ENCODE results near the gene MLIP.

The MLIP gene

GRCh38 chr6:54214286-54214685 is 103.0 kb downstream of the MLIP start:
- H3K36me3 ChIP-seq (ENCODE audit: control insufficient read depth, insufficient read depth, low read length) = no peaks in the 10 kb centered on the region
- no peaks in the 10 kb centered on the region for H3K27me3 ChIP-seq (ENCODE audit: control insufficient read depth, insufficient read depth, low read length)
- DNase-seq (ENCODE audit: low read depth, low spot score) = no peak
- no peak overlapping the region for H3K4me3 ChIP-seq (ENCODE audit: low read length)
- no peaks in the 10 kb centered on the region for H3K4me1 ChIP-seq (ENCODE audit: control insufficient read depth, insufficient read depth, low read length)
- no peaks in the 10 kb centered on the region for H3K9me3 ChIP-seq (ENCODE audit: control insufficient read depth, insufficient read depth, low read length)
- WGBS (ENCODE audit: insufficient coverage, insufficient read length) = no CpG with 5 or more reads among the region's 1 CpG
- H3K27ac ChIP-seq (ENCODE audit: low read length) = no peak overlapping the region

- no peak overlapping the region for H3K27ac ChIP-seq (ENCODE audit: low read length)
- no peak overlapping the region for H3K4me3 ChIP-seq (ENCODE audit: low read length)
- DNase-seq (ENCODE audit: low read depth, low spot score) = no peak
- H3K27me3 ChIP-seq (ENCODE audit: control insufficient read depth, insufficient read depth, low read length) = no peaks in the 10 kb centered on the region
- H3K36me3 ChIP-seq (ENCODE audit: control insufficient read depth, insufficient read depth, low read length) = no peaks in the 10 kb centered on the region
- H3K9me3 ChIP-seq (ENCODE audit: control insufficient read depth, insufficient read depth, low read length) = no peaks in the 10 kb centered on the region
- H3K4me1 ChIP-seq (ENCODE audit: control insufficient read depth, insufficient read depth, low read length) = no peaks in the 10 kb centered on the region
Measured at GRCh38 chr6:54216336-54216735, 105.1 kb downstream of the MLIP start.

- no peaks in the 10 kb centered on the region for H3K4me1 ChIP-seq (ENCODE audit: control insufficient read depth, insufficient read depth, low read length)
- no peak for DNase-seq (ENCODE audit: low read depth, low spot score)
- no CpG with 5 or more reads among the region's 3 CpGs for WGBS (ENCODE audit: insufficient coverage, insufficient read length)
- no peak overlapping the region for H3K4me3 ChIP-seq (ENCODE audit: low read length)
- H3K27ac ChIP-seq (ENCODE audit: low read length) = no peak overlapping the region
- no peaks in the 10 kb centered on the region for H3K27me3 ChIP-seq (ENCODE audit: control insufficient read depth, insufficient read depth, low read length)
- no peaks in the 10 kb centered on the region for H3K36me3 ChIP-seq (ENCODE audit: control insufficient read depth, insufficient read depth, low read length)
- H3K9me3 ChIP-seq (ENCODE audit: control insufficient read depth, insufficient read depth, low read length) = no peaks in the 10 kb centered on the region
Measured at GRCh38 chr6:54217018-54217417, 105.8 kb downstream of the MLIP start.

DNA sequence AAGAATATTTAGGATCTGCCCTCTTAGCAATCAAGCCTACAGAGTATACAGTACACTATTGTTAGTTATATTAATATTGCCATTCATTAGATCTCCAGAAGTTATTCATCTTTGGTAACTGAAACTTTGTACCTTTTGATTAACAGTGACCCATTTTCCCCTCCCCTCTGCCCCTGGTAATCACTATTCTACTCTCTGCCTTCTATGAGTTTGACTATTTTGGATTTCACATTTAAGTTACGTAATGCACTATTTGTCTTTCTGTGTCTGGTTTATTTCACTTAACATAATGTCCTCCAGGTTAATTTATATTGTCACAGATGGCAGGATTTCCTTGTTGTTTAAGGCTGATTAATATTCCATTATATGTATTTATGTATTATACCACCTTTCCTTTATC is 111.0 kb downstream of the MLIP start:
- Histone ChIP-seq H3K4me3 (ENCODE audit: low read length) (no peak overlapping the region), H3K4me1 (ENCODE audit: control insufficient read depth, insufficient read depth, low read length) (no peaks in the 10 kb centered on the region), H3K27me3 (ENCODE audit: control insufficient read depth, insufficient read depth, low read length) (no peaks in the 10 kb centered on the region), H3K9me3 (ENCODE audit: control insufficient read depth, insufficient read depth, low read length) (no peaks in the 10 kb centered on the region), H3K27ac (ENCODE audit: low read length) (no peak overlapping the region), H3K36me3 (ENCODE audit: control insufficient read depth, insufficient read depth, low read length) (no peaks in the 10 kb centered on the region)
- no CpG with 5 or more reads among the region's 1 CpG for WGBS (ENCODE audit: insufficient coverage, insufficient read length)
- no peak for DNase-seq (ENCODE audit: low read depth, low spot score)

GRCh38 chr6:54232703-54233102 is 121.5 kb downstream of the MLIP start:
- WGBS (ENCODE audit: insufficient coverage, insufficient read length) = no CpG with 5 or more reads among the region's 1 CpG
- H3K4me1 ChIP-seq (ENCODE audit: control insufficient read depth, insufficient read depth, low read length) = no peaks in the 10 kb centered on the region
- H3K4me3 ChIP-seq (ENCODE audit: low read length) = no peak overlapping the region
- no peaks in the 10 kb centered on the region for H3K9me3 ChIP-seq (ENCODE audit: control insufficient read depth, insufficient read depth, low read length)
- no peaks in the 10 kb centered on the region for H3K36me3 ChIP-seq (ENCODE audit: control insufficient read depth, insufficient read depth, low read length)
- H3K27me3 ChIP-seq (ENCODE audit: control insufficient read depth, insufficient read depth, low read length) = no peaks in the 10 kb centered on the region
- no peak overlapping the region for H3K27ac ChIP-seq (ENCODE audit: low read length)
- DNase-seq (ENCODE audit: low read depth, low spot score) = no peak

DNA sequence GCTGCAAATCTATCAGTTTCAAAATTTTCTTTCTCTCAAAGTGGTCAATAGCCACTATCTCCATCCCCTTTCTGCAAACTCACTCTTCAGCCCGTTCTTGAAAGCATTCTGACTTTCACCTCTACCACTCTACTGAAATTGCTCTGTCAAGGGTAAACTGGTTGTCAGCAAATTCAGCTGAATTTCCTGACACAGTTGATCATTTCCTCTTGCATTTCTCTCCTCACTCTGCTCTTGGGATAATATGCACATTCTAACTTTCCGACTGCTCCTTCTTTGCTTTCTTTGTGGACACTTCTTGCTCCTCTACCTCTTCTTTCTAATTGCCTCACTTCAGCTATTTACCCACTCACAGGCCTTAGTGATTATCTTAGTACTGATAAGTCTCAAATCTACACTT is 123.3 kb downstream of the MLIP start:
- Histone ChIP-seq H3K27me3 (ENCODE audit: control insufficient read depth, insufficient read depth, low read length) (no peaks in the 10 kb centered on the region), H3K9me3 (ENCODE audit: control insufficient read depth, insufficient read depth, low read length) (no peaks in the 10 kb centered on the region), H3K36me3 (ENCODE audit: control insufficient read depth, insufficient read depth, low read length) (no peaks in the 10 kb centered on the region), H3K27ac (ENCODE audit: low read length) (no peak overlapping the region), H3K4me1 (ENCODE audit: control insufficient read depth, insufficient read depth, low read length) (no peaks in the 10 kb centered on the region), H3K4me3 (ENCODE audit: low read length) (no peak overlapping the region)
- WGBS (ENCODE audit: insufficient coverage, insufficient read length) = no CpG with 5 or more reads among the region's 2 CpGs
- DNase-seq (ENCODE audit: low read depth, low spot score) = no peak

DNA sequence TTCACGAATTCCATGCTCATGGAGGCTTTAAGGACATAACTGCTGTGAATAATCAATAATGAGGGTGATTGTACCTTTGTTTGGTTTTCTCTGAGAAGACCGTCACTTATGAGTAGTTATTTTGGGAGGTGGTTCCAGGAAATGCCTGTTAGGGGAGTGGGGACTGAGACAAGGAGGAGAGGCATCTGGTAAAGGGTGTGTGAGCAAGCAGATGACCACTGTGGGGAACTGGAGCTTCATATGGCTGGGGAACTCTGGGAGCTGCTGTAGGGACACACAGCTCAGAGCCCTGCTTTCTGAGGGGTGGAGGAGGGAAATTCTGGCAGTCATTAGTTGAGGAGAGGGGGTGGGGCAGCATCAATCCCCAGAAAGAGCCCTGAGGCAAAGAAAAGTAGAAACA is 125.7 kb downstream of the MLIP start:
- H3K4me3 ChIP-seq (ENCODE audit: low read length) = no peak overlapping the region
- no peak for DNase-seq (ENCODE audit: low read depth, low spot score)
- H3K36me3 ChIP-seq (ENCODE audit: control insufficient read depth, insufficient read depth, low read length) = no peaks in the 10 kb centered on the region
- no peak overlapping the region for H3K27ac ChIP-seq (ENCODE audit: low read length)
- WGBS (ENCODE audit: insufficient coverage, insufficient read length) = no CpG with 5 or more reads among the region's 2 CpGs
- no peaks in the 10 kb centered on the region for H3K4me1 ChIP-seq (ENCODE audit: control insufficient read depth, insufficient read depth, low read length)
- no peaks in the 10 kb centered on the region for H3K9me3 ChIP-seq (ENCODE audit: control insufficient read depth, insufficient read depth, low read length)
- no peaks in the 10 kb centered on the region for H3K27me3 ChIP-seq (ENCODE audit: control insufficient read depth, insufficient read depth, low read length)

- WGBS (ENCODE audit: insufficient coverage, insufficient read length) = no CpG with 5 or more reads among the region's 1 CpG
- H3K9me3 ChIP-seq (ENCODE audit: control insufficient read depth, insufficient read depth, low read length) = no peaks in the 10 kb centered on the region
- H3K4me1 ChIP-seq (ENCODE audit: control insufficient read depth, insufficient read depth, low read length) = no peaks in the 10 kb centered on the region
- no peak for DNase-seq (ENCODE audit: low read depth, low spot score)
- no peaks in the 10 kb centered on the region for H3K36me3 ChIP-seq (ENCODE audit: control insufficient read depth, insufficient read depth, low read length)
- no peaks in the 10 kb centered on the region for H3K27me3 ChIP-seq (ENCODE audit: control insufficient read depth, insufficient read depth, low read length)
- H3K4me3 ChIP-seq (ENCODE audit: low read length) = no peak overlapping the region
- no peak overlapping the region for H3K27ac ChIP-seq (ENCODE audit: low read length)
Measured at GRCh38 chr6:54238396-54238795, 127.2 kb downstream of the MLIP start.

DNA sequence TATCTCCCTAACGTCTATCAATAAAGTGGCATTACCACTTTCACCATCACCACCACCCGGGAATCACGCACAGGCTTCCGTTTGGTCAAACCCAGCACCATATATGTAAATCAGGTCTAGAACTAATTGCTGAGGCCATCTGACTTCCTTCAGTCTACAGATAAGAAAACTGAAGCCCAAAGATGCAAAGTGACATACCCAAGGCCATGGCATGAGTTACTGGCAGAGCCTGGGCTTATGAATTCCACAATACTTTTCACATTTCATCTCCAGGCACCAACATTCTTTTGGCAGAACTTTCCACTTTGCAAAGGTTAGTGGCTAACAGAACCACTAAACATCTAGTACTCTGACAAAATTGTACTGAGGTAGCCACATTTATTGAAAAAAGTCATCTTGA is 132.5 kb downstream of the MLIP start:
- H3K9me3 ChIP-seq (ENCODE audit: control insufficient read depth, insufficient read depth, low read length) = no peaks in the 10 kb centered on the region
- H3K4me1 ChIP-seq (ENCODE audit: control insufficient read depth, insufficient read depth, low read length) = no peaks in the 10 kb centered on the region
- no CpG with 5 or more reads among the region's 4 CpGs for WGBS (ENCODE audit: insufficient coverage, insufficient read length)
- no peak for DNase-seq (ENCODE audit: low read depth, low spot score)
- no peak overlapping the region for H3K27ac ChIP-seq (ENCODE audit: low read length)
- no peaks in the 10 kb centered on the region for H3K36me3 ChIP-seq (ENCODE audit: control insufficient read depth, insufficient read depth, low read length)
- no peaks in the 10 kb centered on the region for H3K27me3 ChIP-seq (ENCODE audit: control insufficient read depth, insufficient read depth, low read length)
- no peak overlapping the region for H3K4me3 ChIP-seq (ENCODE audit: low read length)

DNA sequence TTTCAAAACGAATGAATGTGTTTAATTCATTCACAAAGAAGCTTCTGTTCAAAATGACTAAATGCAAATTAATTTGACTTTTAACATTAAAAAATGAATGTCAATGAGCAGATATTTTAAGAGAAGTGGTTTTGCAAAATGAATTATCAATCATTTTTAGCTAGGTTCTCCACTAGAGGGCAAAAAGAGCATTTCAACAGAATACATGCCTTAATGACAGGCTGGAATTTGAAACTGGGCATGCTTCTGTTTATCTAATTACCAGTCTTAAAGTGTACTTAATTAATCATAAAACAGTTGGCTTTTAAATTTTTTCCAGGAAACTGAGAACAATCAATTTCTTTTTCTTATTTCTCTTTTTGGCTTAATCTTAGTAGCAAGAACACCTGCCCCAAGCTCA is 133.2 kb downstream of the MLIP start:
- H3K36me3 ChIP-seq (ENCODE audit: control insufficient read depth, insufficient read depth, low read length) = no peaks in the 10 kb centered on the region
- no peaks in the 10 kb centered on the region for H3K27me3 ChIP-seq (ENCODE audit: control insufficient read depth, insufficient read depth, low read length)
- H3K4me1 ChIP-seq (ENCODE audit: control insufficient read depth, insufficient read depth, low read length) = no peaks in the 10 kb centered on the region
- H3K9me3 ChIP-seq (ENCODE audit: control insufficient read depth, insufficient read depth, low read length) = no peaks in the 10 kb centered on the region
- no peak for DNase-seq (ENCODE audit: low read depth, low spot score)
- no peak overlapping the region for H3K27ac ChIP-seq (ENCODE audit: low read length)
- H3K4me3 ChIP-seq (ENCODE audit: low read length) = no peak overlapping the region
- no CpG with 5 or more reads among the region's 1 CpG for WGBS (ENCODE audit: insufficient coverage, insufficient read length)

DNA sequence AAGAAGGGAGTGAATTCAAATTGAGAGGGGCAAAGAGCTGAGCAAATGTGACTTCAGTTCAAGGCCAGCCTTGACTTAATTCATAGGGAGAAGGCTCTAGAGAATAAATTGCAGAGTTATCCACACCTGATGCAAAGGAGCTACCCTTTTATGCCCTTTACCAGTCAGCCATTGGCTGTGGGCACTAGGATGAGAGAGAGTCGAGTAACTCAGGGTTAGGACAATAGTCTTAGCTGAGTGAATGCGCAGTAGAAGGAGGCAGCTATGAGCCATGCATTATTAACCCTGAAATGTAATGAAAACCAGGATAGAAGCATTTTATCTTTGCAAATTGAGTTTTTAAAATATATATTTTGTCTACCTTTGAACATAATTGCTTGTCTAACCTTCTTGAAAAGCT is 134.0 kb downstream of the MLIP start:
- H3K9me3 ChIP-seq (ENCODE audit: control insufficient read depth, insufficient read depth, low read length) = no peaks in the 10 kb centered on the region
- H3K27ac ChIP-seq (ENCODE audit: low read length) = no peak overlapping the region
- no peak for DNase-seq (ENCODE audit: low read depth, low spot score)
- WGBS (ENCODE audit: insufficient coverage, insufficient read length) = no CpG with 5 or more reads among the region's 2 CpGs
- no peaks in the 10 kb centered on the region for H3K36me3 ChIP-seq (ENCODE audit: control insufficient read depth, insufficient read depth, low read length)
- no peaks in the 10 kb centered on the region for H3K27me3 ChIP-seq (ENCODE audit: control insufficient read depth, insufficient read depth, low read length)
- no peaks in the 10 kb centered on the region for H3K4me1 ChIP-seq (ENCODE audit: control insufficient read depth, insufficient read depth, low read length)
- no peak overlapping the region for H3K4me3 ChIP-seq (ENCODE audit: low read length)

Data from iPS DF 6.9 (cell line).